ENCODE data around the gene SMCO4. TPM values are rescaled to one million over a fixed set of nuclear protein-coding genes. Genes with fewer than 3 reads are reported as not detected.
A peak's percentile ranks its signal among the peaks of the same experiment; 100 is the strongest.

Gene SMCO4
- total RNA-seq, 4 donors from 2014 or later: 3.1 to 18.1 (median 10.2) TPM

- Histone ChIP-seq H3K4me1 (peaks cover 26 to 36% of the 10 kb centered on the region in 2 donors), H3K9me3 (no peaks in the 10 kb centered on the region), H3K4me3 (no peak overlapping the region), H3K27me3 (no peaks in the 10 kb centered on the region), H3K36me3 (no peaks in the 10 kb centered on the region), H3K27ac (peak overlapping the region in 3 of 4 donors; percentile 55 to 67 (median 56))
- TF ChIP-seq CTCF (IDR thresholded peaks at IDR 0.05 in 4 of 5, conservative IDR thresholded peaks at IDR 0.05 in 1 of 5) (no peak), POLR2A (IDR thresholded peaks at IDR 0.05) (no peak)
- intact Hi-C loops (cut with DNase I; ENCODE audit: low total_unique reads) (no loop called here), in situ Hi-C loops (cut with MboI; ENCODE audit: low sequenced_read_pairs in 4 of 4) (no loop called here)
- DNase-seq: peak; percentile 5 to 41
- peak in 1 of 2 donors; percentile 84 for ATAC-seq
These were observed 27.7 kb upstream of the SMCO4 start for GRCh38 chr11:93570759-93571413.

GRCh38 chr11:93569496-93569895 lies 26.3 kb upstream of the SMCO4 start:
- no peak for ATAC-seq
- Histone ChIP-seq H3K27ac (no peak overlapping the region), H3K4me1 (peaks cover 33 to 42% of the 10 kb centered on the region in 2 donors), H3K27me3 (no peaks in the 10 kb centered on the region), H3K36me3 (no peaks in the 10 kb centered on the region), H3K9me3 (no peaks in the 10 kb centered on the region), H3K4me3 (no peak overlapping the region)
- in situ Hi-C loops (cut with MboI; ENCODE audit: low sequenced_read_pairs in 4 of 4): no loop called here
- intact Hi-C loops (cut with DNase I; ENCODE audit: low total_unique reads): loop anchor here (5.0 kb wide), 1 partner anchor 42 kb away; no protein-coding TSS in a partner anchor
- DNase-seq: no peak
- TF ChIP-seq CTCF (IDR thresholded peaks at IDR 0.05 in 4 of 5, conservative IDR thresholded peaks at IDR 0.05 in 1 of 5) (no peak), POLR2A (IDR thresholded peaks at IDR 0.05) (no peak)

GRCh38 chr11:93568726-93569125 lies 25.5 kb upstream of the SMCO4 start:
- no peak for TF ChIP-seq CTCF (IDR thresholded peaks at IDR 0.05 in 4 of 5, conservative IDR thresholded peaks at IDR 0.05 in 1 of 5)
- TF ChIP-seq POLR2A (IDR thresholded peaks at IDR 0.05): no peak
- no peaks in the 10 kb centered on the region for H3K27me3 ChIP-seq
- no peak overlapping the region for H3K4me3 ChIP-seq
- no peak for DNase-seq
- intact Hi-C loops (cut with DNase I; ENCODE audit: low total_unique reads): loop anchor here (5.0 kb wide), 1 partner anchor 41 kb away; no protein-coding TSS in a partner anchor
- H3K27ac ChIP-seq: peak overlapping the region in 1 of 4 donors; percentile 26
- H3K36me3 ChIP-seq: no peaks in the 10 kb centered on the region
- in situ Hi-C loops (cut with MboI; ENCODE audit: low sequenced_read_pairs in 4 of 4): no loop called here
- peaks cover 33 to 42% of the 10 kb centered on the region in 2 donors for H3K4me1 ChIP-seq
- ATAC-seq: no peak
- H3K9me3 ChIP-seq: no peaks in the 10 kb centered on the region

GRCh38 chr11:93567401-93567895 lies 24.3 kb upstream of the SMCO4 start:
- intact Hi-C loops (cut with DNase I; ENCODE audit: low total_unique reads): loop anchor here (5.0 kb wide), 1 partner anchor 40 kb away; no protein-coding TSS in a partner anchor

More at GRCh38 chr11:93567401-93567895, 24.3 kb upstream of the SMCO4 start:
- Histone ChIP-seq H3K27ac (peak overlapping the region; percentile 49 to 72 (median 64)), H3K27me3 (no peaks in the 10 kb centered on the region), H3K9me3 (no peaks in the 10 kb centered on the region), H3K4me3 (no peak overlapping the region), H3K4me1 (peaks cover 33 to 42% of the 10 kb centered on the region in 2 donors), H3K36me3 (no peaks in the 10 kb centered on the region)
- in situ Hi-C loops (cut with MboI; ENCODE audit: low sequenced_read_pairs in 4 of 4): no loop called here
- no peak for TF ChIP-seq POLR2A (IDR thresholded peaks at IDR 0.05)
- TF ChIP-seq CTCF (IDR thresholded peaks at IDR 0.05 in 4 of 5, conservative IDR thresholded peaks at IDR 0.05 in 1 of 5): no peak
- ATAC-seq: peak; percentile 91
- DNase-seq: peak; percentile 59 to 76
